HG03520 (cell line): Measurements from ENCODE around the gene CCL7.
"Not testable (repeated sequence)": the region's sequence is repeated elsewhere in the genome, so short reads cannot be mapped to it uniquely, and the experiment has no call there.

Experiments
- ATAC-seq: cut with Tn5 transposase; IDR thresholded peaks from one replicate; pipeline ENCODE4 v1.9.1; 2021; ENCODE audit warnings: mild to moderate bottlenecking, moderate library complexity; ENCODE audit not compliant: unreplicated experiment

The CCL7 gene

GRCh38 chr17:34269969-34270368 is at the start of gene CCL7:
TSS of gene CCL7 (plus strand) at chr17:34270221. CDS start at chr17:34270291, 70 bp downstream.
- ATAC-seq, result no peak

DNA sequence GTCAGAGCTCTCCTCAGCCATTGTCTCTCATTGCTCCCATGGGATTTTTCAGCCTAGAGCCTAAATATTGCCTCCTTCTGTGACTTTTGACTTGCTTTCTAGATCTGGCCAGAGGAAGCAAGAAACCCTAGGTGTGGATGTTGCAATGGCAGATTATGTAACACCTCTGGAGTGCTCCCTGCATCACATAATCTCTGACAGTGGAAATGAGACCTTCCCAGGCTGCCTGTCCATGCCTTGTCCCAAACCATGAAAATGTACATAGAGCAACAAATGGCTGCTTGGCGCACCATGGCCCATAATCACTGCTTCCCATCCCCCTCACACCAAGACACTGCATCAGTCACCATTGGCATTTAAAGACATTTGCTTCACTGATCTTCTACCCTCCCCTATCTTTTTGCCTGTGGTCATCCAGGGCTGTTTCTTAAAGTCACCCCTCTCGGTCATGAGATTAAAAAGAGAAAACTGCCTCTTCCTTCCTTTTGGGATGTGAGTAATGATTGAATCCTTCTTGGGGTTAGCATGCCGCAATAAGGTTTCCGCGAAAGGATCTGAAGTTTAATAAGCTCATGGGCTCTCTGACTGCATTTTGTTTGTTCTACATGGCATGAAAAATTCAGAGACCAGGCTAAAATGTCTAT is 49.1 kb upstream of the CCL7 start:
- ATAC-seq, result no peak

- no peak for ATAC-seq
Observed at GRCh38 chr17:34221411-34221810, 48.6 kb upstream of the CCL7 start.

GRCh38 chr17:34222722-34223497 is 47.1 kb upstream of the CCL7 start:
- ATAC-seq, result no peak

DNA sequence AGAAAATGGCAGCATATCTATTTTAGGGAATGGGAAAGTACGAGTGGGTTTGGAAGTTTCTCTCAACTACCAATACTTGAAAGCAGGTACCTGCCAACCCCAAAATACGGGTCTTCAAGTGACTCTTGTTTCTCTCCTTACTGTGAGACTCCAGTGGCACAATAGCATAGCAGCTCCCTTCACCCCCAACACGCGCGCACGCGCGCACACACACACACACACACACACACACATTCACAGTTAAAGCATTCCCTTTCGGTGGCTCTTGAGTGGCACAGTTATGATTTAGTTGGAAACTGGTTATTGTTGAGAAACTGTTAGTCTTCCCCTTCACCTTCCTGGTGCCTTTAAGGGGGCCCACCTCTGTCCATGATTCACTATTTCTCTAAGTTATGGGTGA is 45.0 kb upstream of the CCL7 start:
- ATAC-seq, result no peak

DNA sequence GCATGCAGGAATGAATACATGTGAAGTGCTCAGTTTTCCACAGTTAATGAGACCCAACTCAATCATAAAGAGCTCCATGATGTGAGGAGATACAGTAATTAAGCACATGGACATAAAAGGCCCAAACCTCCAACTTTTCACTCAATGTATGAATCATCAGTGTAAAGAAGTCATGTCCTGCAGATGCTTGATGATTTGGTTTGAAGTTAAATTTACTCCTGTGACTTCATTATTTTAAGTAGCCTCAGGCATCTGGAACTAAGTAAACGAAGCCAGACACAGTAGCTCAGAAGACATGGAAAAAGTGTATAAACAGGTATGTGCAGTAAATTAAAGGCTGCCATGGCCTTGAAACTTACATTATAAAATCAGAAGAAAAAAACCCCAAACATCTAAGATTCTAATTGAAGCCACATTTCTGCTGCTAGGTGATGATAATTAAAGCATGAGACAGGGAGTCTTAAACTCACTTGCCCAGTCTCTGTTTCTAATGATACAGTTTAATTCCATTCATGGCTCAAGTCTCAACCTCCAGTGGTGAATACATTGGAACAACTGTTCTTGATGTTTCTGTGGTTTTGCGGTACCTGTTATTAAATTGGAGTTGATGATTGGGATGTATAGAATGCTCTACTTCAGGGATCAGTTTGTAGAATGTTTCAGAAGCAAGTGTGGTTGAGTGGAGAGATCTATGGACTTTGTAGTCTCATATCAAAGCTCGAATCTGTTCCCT is 43.8 kb upstream of the CCL7 start:
- no peak for ATAC-seq

GRCh38 chr17:34226744-34227034 is 43.3 kb upstream of the CCL7 start:
- ATAC-seq, result no peak

- not testable (repeated sequence) for ATAC-seq
Observed at GRCh38 chr17:34227293-34227692, 42.7 kb upstream of the CCL7 start.

- no peak for ATAC-seq
Observed at GRCh38 chr17:34227707-34228106, 42.3 kb upstream of the CCL7 start.

- ATAC-seq, result no peak
Observed at GRCh38 chr17:34228781-34229180, 41.2 kb upstream of the CCL7 start.

GRCh38 chr17:34230342-34230741 is 39.7 kb upstream of the CCL7 start:
- ATAC-seq, result no peak

DNA sequence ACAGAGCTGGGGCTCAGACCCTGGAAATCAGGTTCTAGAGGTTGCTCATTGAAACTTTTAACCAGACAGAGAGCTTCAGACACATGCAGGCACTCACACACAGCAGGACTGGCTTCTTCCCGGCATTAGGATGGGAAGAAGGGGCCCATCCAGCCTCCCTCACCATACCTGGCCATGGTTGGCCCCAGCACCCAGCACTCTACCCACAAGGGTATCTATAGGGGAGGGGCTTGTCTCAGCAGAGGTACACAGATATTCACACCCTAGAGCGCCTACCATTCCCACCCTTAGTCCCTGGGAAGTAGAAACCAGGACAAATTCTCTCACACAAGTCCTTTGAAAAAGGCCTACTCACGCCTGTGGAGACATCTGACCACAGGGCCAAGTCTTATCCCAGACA is 35.4 kb upstream of the CCL7 start:
- no peak for ATAC-seq

GRCh38 chr17:34235389-34236028 is 34.5 kb upstream of the CCL7 start:
- ATAC-seq, result no peak

DNA sequence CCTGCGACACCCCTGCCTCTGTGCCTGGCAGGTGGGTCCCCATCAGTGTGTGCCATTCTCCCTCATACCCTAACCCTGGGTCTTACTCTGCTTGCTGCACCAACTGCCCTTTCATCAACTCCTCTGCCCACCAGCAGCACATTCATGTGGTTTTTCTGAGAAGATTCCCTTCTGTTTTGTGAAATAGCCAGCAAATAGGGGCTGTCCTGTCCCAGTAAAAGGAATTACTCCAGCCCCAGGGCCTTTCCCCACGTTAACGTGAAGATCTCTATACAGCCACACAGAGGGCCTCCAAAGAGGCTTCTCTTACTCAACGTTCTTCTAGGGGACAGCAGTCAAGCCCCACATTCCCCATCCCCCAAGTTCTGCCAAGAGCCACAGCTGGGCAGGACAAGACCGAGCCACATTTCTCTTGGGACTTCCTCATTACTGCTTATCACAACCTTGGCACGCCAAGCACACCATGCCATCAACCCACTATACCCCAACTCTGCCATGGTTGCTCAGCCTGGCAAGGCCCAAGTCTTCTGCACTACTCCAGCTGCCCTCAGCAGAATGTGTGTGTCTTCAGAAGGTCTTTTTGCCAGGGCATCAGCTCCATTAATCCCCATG is 33.6 kb upstream of the CCL7 start:
- ATAC-seq, result no peak

- no peak for ATAC-seq
Observed at GRCh38 chr17:34237458-34237857, 32.6 kb upstream of the CCL7 start.

GRCh38 chr17:34241062-34241461 is 29.0 kb upstream of the CCL7 start:
- no peak for ATAC-seq

DNA sequence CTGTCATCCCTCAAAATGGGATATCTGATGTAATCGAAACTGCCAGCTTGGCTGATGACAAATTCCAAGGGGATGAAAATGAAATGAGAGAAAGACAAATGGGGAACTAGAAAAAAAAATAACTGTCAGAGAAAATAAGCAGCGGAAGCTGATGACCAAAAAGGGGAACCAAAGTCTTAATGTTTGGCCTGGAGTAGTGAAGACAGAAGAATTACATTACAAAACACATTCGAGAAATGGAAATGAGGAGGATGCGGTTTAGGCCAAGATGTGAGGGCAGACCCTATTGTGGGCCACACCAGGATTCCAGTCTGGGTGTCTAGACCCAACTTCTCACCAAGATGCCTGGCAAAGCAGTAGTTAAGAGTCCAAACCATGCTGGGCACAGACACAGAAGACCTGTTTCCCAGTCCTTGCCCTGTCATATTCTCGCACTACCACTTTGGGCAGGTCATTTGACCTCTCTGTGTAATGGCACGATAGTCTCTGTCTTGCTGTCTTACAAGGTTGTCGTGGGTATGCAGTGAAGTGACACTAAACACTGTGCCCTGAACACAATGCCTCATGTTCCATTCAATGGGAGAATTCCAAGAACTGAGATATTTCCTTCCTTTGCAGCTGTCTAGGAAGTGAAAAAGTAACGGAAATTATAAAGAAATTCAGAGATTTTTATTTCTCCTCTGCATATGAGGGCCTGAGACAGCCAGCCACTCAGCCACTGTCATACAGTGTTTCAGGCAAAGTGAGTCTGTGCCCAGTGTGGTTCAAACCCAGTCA is 27.2 kb upstream of the CCL7 start:
- ATAC-seq, result no peak

DNA sequence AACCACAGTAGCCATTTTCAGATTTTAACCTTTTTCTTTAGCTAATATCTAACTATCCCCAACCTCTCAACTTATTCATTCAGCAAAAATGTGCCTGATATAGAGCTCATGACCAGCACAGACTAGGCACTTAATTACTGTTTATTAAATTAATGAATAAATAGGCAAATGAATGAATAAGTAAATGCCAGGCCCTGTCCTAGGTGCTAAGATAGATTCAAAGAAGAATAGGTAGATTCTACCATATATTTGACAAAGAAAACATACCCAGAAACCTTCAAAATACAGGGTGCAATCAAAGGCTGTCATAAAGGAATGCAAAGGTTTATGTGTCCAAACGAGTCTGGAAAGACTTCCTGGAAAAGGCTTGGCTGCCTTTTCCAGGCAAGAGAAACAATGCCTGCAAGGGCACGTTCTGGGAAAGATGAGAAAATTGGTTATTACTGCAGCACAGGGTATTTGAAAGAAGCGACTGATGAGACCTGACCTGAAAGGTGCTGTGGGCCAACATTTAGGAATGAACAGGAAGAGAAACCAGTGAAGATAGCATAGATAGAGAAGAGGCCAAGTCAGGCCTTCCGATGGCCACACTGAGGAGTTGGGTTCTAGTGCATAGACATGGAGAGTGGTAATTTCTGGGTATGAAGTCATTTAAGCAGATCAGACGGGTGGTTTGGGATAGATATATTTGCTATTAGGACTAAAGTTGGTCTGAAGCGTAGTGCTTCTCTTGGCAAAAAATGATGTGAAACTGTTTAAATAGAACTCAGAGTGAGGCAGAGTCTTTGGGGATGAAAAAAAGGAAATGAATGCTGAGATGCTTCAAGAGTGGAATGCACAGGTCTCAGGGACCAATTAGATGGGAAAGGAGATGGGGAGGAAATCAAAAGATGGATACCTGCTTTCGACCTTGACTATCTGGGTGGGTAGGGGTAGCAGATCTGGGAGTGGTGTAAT is 26.4 kb upstream of the CCL7 start:
- ATAC-seq, result no peak

DNA sequence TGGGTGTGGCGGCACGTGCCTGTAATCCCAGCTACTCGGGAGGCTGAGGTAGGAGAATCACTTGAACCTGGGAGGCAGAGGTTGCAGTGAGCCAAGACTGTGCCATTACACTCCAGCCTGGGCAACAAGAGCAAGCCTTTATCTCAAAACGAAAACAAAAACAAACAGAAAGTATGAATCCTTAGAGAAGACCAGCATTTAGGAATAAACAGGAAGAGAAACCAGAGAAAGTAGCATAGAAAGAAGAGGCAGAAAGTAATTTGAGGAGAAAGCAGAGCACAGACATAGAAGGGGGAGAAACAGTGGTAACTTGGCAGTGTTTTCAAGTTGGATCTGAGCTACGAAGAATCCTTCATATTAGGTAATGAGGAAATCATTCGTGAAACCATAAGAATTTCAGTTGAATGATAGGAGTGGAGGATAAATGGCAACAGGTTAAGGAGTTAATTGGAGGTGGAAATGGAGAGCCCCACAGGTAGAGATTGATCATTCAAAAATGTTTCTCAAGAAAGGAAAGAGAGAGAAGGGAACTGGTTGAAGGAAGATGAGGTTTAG is 24.6 kb upstream of the CCL7 start:
- ATAC-seq, result no peak
